IMR-90 (cell line): Measurements from ENCODE around the gene TMEM126A. TPM values are rescaled to one million over a fixed set of nuclear protein-coding genes. Genes with fewer than 3 reads are reported as not detected.

ENCODE experiments used
- ATAC-seq: fragments of 200-7000 bp; cut with Tn5 transposase; 2 replicates; pipeline ENCODE4 v1.9.1; 2020; ENCODE audit warnings: low read depth, mild to moderate bottlenecking, moderate library complexity
- BruUV-seq: library from RNA; stranded (reverse); fragments of 400-500 nt; replicated peaks from 2 replicates; lab custom pipeline; 2021; lab: Mats Ljungman, UMichigan
- CTCF ChIA-PET: fragments of 300-600 bp; formaldehyde crosslinking; extraction: SDS; loops from one replicate; lab custom pipeline; 2021; ENCODE audit warnings: antibody characterized with exemption; lab: Yijun Ruan, JAX
- POLR2A ChIA-PET: fragments of 300-600 bp; sonication (Branson Sonifier 250); formaldehyde crosslinking; loops from one replicate; lab custom pipeline; 2022; ENCODE audit warnings: antibody characterized with exemption; ENCODE audit not compliant: unreplicated experiment; lab: Charles Lee
- DNase-seq: peaks from one replicate; pipeline ENCODE4 v3.0.0; 2013
- H2AFZ ChIP-seq: replicated peaks from 2 replicates; pipeline ENCODE3; 2013; ENCODE audit warnings: low read length, mild to moderate bottlenecking; ENCODE audit not compliant: poor library complexity
- H2AK5ac ChIP-seq: 2 replicates; pipeline ENCODE4 v1.6.1; 2013; ENCODE audit warnings: low read depth, low read length, inconsistent platforms
- H2AK9ac ChIP-seq: replicated peaks from 2 replicates; pipeline ENCODE3; 2013; ENCODE audit warnings: mild to moderate bottlenecking, low read depth, low read length, moderate library complexity; ENCODE audit not compliant: poor library complexity
- H2BK120ac ChIP-seq: 2 replicates; pipeline ENCODE4 v1.6.1; 2013; ENCODE audit warnings: low read depth, low read length, inconsistent platforms
- H2BK15ac ChIP-seq: 3 replicates; pipeline ENCODE4 v1.6.1; 2013; ENCODE audit warnings: low read depth, low read length, inconsistent platforms
- H2BK20ac ChIP-seq: 2 replicates; pipeline ENCODE4 v1.6.1; 2013; ENCODE audit warnings: low read depth, mild to moderate bottlenecking, inconsistent platforms, low read length, moderate library complexity
- H2BK5ac ChIP-seq: 2 replicates; pipeline ENCODE4 v1.6.1; 2013; ENCODE audit warnings: mild to moderate bottlenecking, low read depth, low read length, inconsistent platforms; ENCODE audit not compliant: poor library complexity, severe bottlenecking
- H3K14ac ChIP-seq: replicated peaks from 2 replicates; pipeline ENCODE4 v1.6.1; 2013; ENCODE audit warnings: low read depth, low read length, inconsistent platforms
- H3K18ac ChIP-seq: 2 replicates; pipeline ENCODE4 v1.6.1; 2013; ENCODE audit warnings: low read depth, low read length, control low read depth
- H3K23ac ChIP-seq: 2 replicates; pipeline ENCODE4 v1.6.1; 2013; ENCODE audit warnings: low read depth, low read length, inconsistent platforms
- H3K27ac ChIP-seq: 2 replicates; pipeline ENCODE4 v1.5.1; 2013; ENCODE audit warnings: mild to moderate bottlenecking, control low read depth, low read length; ENCODE audit not compliant: insufficient read depth
- H3K27me3 ChIP-seq: 2 replicates; pipeline ENCODE4 v1.6.1; 2013; ENCODE audit warnings: low read length; ENCODE audit not compliant: control insufficient read depth, insufficient read depth
- H3K36me3 ChIP-seq: 2 replicates; pipeline ENCODE4 v1.6.1; 2013; ENCODE audit warnings: low read length, mixed read lengths; ENCODE audit not compliant: control insufficient read depth, insufficient read depth
- H3K4ac ChIP-seq: 2 replicates; pipeline ENCODE4 v1.6.1; 2013; ENCODE audit warnings: low read depth, low read length, inconsistent platforms
- H3K4me1 ChIP-seq: 2 replicates; pipeline ENCODE4 v1.6.1; 2013; ENCODE audit warnings: low read length, mixed read lengths; ENCODE audit not compliant: control insufficient read depth, insufficient read depth
- H3K4me2 ChIP-seq: 2 replicates; pipeline ENCODE4 v1.6.1; 2013; ENCODE audit warnings: low read depth, mild to moderate bottlenecking, control low read depth, low read length, moderate library complexity
- H3K4me3 ChIP-seq: 2 replicates; pipeline ENCODE4 v1.5.1; 2013; ENCODE audit warnings: low read depth, mild to moderate bottlenecking, control low read depth, low read length, moderate library complexity; ENCODE audit not compliant: insufficient read depth
- H3K56ac ChIP-seq: 2 replicates; pipeline ENCODE4 v1.6.1; 2013; ENCODE audit warnings: low read length, inconsistent platforms; ENCODE audit not compliant: insufficient read depth; ENCODE audit errors: extremely low read depth
- H3K79me1 ChIP-seq, 2 experiments: 2 replicates each; pipeline ENCODE4 v1.6.1; 2013; ENCODE audit warnings: low read length in 2 of 2, inconsistent platforms in 1 of 2, low read depth in 1 of 2
- H3K9ac ChIP-seq: 2 replicates; pipeline ENCODE4 v1.6.1; 2013; ENCODE audit warnings: low read depth, low read length, control low read depth
- H3K9me1 ChIP-seq: 2 replicates; pipeline ENCODE4 v1.6.1; 2013; ENCODE audit warnings: low read length, inconsistent platforms; ENCODE audit not compliant: insufficient read depth
- H3K9me3 ChIP-seq: 2 replicates; pipeline ENCODE4 v1.6.1; 2013; ENCODE audit warnings: low read length; ENCODE audit not compliant: control insufficient read depth, insufficient read depth
- H4K20me1 ChIP-seq: 2 replicates; pipeline ENCODE4 v1.6.1; 2013; ENCODE audit warnings: low read length, inconsistent platforms; ENCODE audit not compliant: insufficient read depth
- H4K5ac ChIP-seq: 2 replicates; pipeline ENCODE4 v1.6.1; 2013; ENCODE audit warnings: mild to moderate bottlenecking, low read depth, low read length, control low read depth
- H4K8ac ChIP-seq, 2 experiments: 2 replicates each; pipeline ENCODE4 v1.6.1; 2013; ENCODE audit warnings: low read depth in 2 of 2, low read length in 2 of 2, control low read depth in 1 of 2, inconsistent platforms in 1 of 2
- H4K91ac ChIP-seq: 2 replicates; pipeline ENCODE4 v1.6.1; 2013; ENCODE audit warnings: low read depth, low read length, inconsistent platforms; ENCODE audit not compliant: insufficient read depth
- BHLHE40 ChIP-seq: fragments of 150-350 bp; IDR thresholded peaks from 2 replicates; pipeline ENCODE4 v1.6.1; 2016; ENCODE audit warnings: mild to moderate bottlenecking, low read depth, low read length
- CTCF ChIP-seq: conservative IDR thresholded peaks from 2 replicates; pipeline ENCODE4 v1.5.1; 2012; ENCODE audit warnings: mild to moderate bottlenecking, low read depth, low read length, improper control_type of control experiment
- ELK1 ChIP-seq: fragments of 150-350 bp; IDR thresholded peaks from 2 replicates; pipeline ENCODE4 v1.6.1; 2016; ENCODE audit warnings: low read depth, mild to moderate bottlenecking, low read length, moderate library complexity, borderline replicate concordance
- MAFK ChIP-seq: IDR thresholded peaks from 2 replicates; pipeline ENCODE4 v1.6.1; 2012; ENCODE audit warnings: low read depth, low read length, improper control_type of control experiment
- MAZ ChIP-seq: IDR thresholded peaks from 2 replicates; pipeline ENCODE4 v1.6.1; 2012; ENCODE audit warnings: low read depth, mild to moderate bottlenecking, low read length, improper control_type of control experiment, moderate library complexity, borderline replicate concordance
- NFE2L2 ChIP-seq: fragments of 150-350 bp; IDR thresholded peaks from 2 replicates; pipeline ENCODE4 v1.6.1; 2016; ENCODE audit warnings: low read depth, mild to moderate bottlenecking, low read length
- POLR2A ChIP-seq: IDR thresholded peaks from 2 replicates; pipeline ENCODE4 v1.6.1; 2012; ENCODE audit warnings: mild to moderate bottlenecking, low read depth, low read length
- RCOR1 ChIP-seq: IDR thresholded peaks from 2 replicates; pipeline ENCODE4 v1.6.1; 2012; ENCODE audit warnings: mild to moderate bottlenecking, low read length, improper control_type of control experiment; ENCODE audit not compliant: insufficient replicate concordance
- SMC3 ChIP-seq: fragments of 150-350 bp; IDR thresholded peaks from 2 replicates; pipeline ENCODE4 v1.6.1; 2016; ENCODE audit warnings: low read depth, mild to moderate bottlenecking, antibody characterized with exemption, low read length, moderate library complexity
- USF2 ChIP-seq: fragments of 150-350 bp; IDR thresholded peaks from 2 replicates; pipeline ENCODE4 v1.6.1; 2017; ENCODE audit warnings: mild to moderate bottlenecking, antibody characterized with exemption, low read length, low read depth
- WGBS, 2 experiments: methylation state at CpG; one replicate each; pipeline versions ENCODE4 v1.1.5 to v1.1.7; 2013; ENCODE audit warnings: missing lambda C conversion rate in 2 of 2; ENCODE audit not compliant: insufficient read length in 1 of 2; ENCODE audit errors: extremely low coverage in 2 of 2; 5-methylcytosine and 5-hydroxymethylcytosine counted together
- dilution Hi-C: fragments of 300-500 bp; cut with HindIII; formaldehyde crosslinking; loops from one replicate; pipeline ENCODE4 v1.14.3; 2018; ENCODE audit warnings: low sequenced_read_pairs; ENCODE audit not compliant: unreplicated experiment
- in situ Hi-C: fragments of 300-500 bp; cut with MboI; formaldehyde crosslinking; loops from 3 replicates; pipeline ENCODE4 v1.14.3; 2019; ENCODE audit warnings: low sequenced_read_pairs, inconsistent platforms, mixed read lengths
- intact Hi-C: fragments of 100-400 bp; cut with micrococcal nuclease; formaldehyde crosslinking; loops from 2 replicates; pipeline ENCODE4 v1.10.0; 2022
- polyA plus RNA-seq, 3 experiments: library from polyadenylated mRNA; depleted of rRNA; stranded (reverse); fragments of >200 nt; gene quantifications; 2 replicates each; pipeline ENCODE4 v1.2.3, GENCODE V29; 2012; ENCODE audit warnings: low replicate concordance in 1 of 3
- total RNA-seq: library from RNA; depleted of rRNA; stranded (reverse); fragments of >200 nt; gene quantifications from 2 replicates; pipeline ENCODE4 v1.2.3, GENCODE V29; 2012

TMEM126A gene
- total and polyA plus RNA-seq, 2 of the 4 experiments (the other 2 are of a cell fraction) = 34.9 to 60.4 TPM

- dilution Hi-C loops (no loop called here), intact Hi-C loops (no loop called here), in situ Hi-C loops (loop anchor here (25.0 kb wide), 1 partner anchor 589 kb away; no protein-coding TSS in a partner anchor)
- Histone ChIP-seq H3K23ac (no peak overlapping the region), H4K91ac (no peak overlapping the region), H2BK120ac (no peak overlapping the region), H3K4me3 (no peak overlapping the region), H3K4ac (no peak overlapping the region), H2BK15ac (no peak overlapping the region), H2AK5ac (no peak overlapping the region), H4K5ac (no peak overlapping the region), H4K20me1 (no peaks in the 10 kb centered on the region), H2BK20ac (no peak overlapping the region), H3K27ac (no peak overlapping the region), H3K14ac (no peak overlapping the region), H3K27me3 (no peaks in the 10 kb centered on the region), H4K8ac (no peak overlapping the region), H3K9me3 (no peaks in the 10 kb centered on the region), H3K9ac (no peak overlapping the region), H2BK5ac (no peak overlapping the region), H3K36me3 (peaks cover 21% of the 10 kb centered on the region), H2AK9ac (no peak overlapping the region), H3K4me2 (no peak overlapping the region), H3K79me1 (no peaks in the 10 kb centered on the region), H3K4me1 (peaks cover 6% of the 10 kb centered on the region), H3K18ac (no peak overlapping the region), H2AFZ (no peak overlapping the region), H3K56ac (no peak overlapping the region), H3K9me1 (no peaks in the 10 kb centered on the region)
- no TSS peak for BruUV-seq
- no CpG with 5 or more reads among the region's 1 CpG for WGBS, 2 experiments
- ATAC-seq = no peak
- no peak for DNase-seq
- ChIA-PET CTCF (no interaction called here), POLR2A (interaction anchor here (0.6 kb wide), 1 partner anchor 638 kb away, joined by 4 read pairs; no protein-coding TSS in a partner anchor)
- no peak for TF ChIP-seq MAFK
- no peak for TF ChIP-seq POLR2A
- TF ChIP-seq USF2 = no peak
- no peak for TF ChIP-seq ELK1
- TF ChIP-seq CTCF = no peak
- TF ChIP-seq NFE2L2 = no peak
- no peak for TF ChIP-seq MAZ
- no peak for TF ChIP-seq RCOR1
- TF ChIP-seq BHLHE40 = no peak
- TF ChIP-seq SMC3 = no peak
Measured at GRCh38 chr11:85698195-85698594, 50.4 kb downstream of the TMEM126A start.
